ENCODE measurements around the gene KRT35. TPM values are rescaled to one million over a fixed set of nuclear protein-coding genes. Genes with fewer than 3 reads are reported as not detected.

KRT35 gene
- total and polyA plus RNA-seq, 2 experiments from 2014 or later: not detected

- Histone ChIP-seq H3K27ac (ENCODE audit: low read depth) (no peak overlapping the region), H3K79me2 (replicated peaks; ENCODE audit: insufficient read depth) (no peaks in the 10 kb centered on the region), H3K4me2 (no peak overlapping the region), H3K9me2 (ENCODE audit: insufficient read depth) (no peaks in the 10 kb centered on the region), H2AFZ (no peak overlapping the region), H3K27me3 (ENCODE audit: insufficient read depth) (no peaks in the 10 kb centered on the region), H4K20me1 (replicated peaks; ENCODE audit: insufficient read depth) (no peaks in the 10 kb centered on the region), H3F3A (replicated peaks; ENCODE audit: low read depth) (no peaks in the 10 kb centered on the region), H3K4me1 (ENCODE audit: insufficient read depth) (peaks cover under 1% of the 10 kb centered on the region; the same call in 1 of the 2 replicates), H3K4me3 (no peak overlapping the region), H3K36me3 (ENCODE audit: insufficient read depth) (no peaks in the 10 kb centered on the region; the same call in 1 of the 2 replicates)
- Mint-ChIP-seq H3K27me3 (ENCODE audit: insufficient read depth, low read depth, poor library complexity) (peaks cover 3% of the 10 kb centered on the region), H3K36me3 (ENCODE audit: low read depth) (no peaks in the 10 kb centered on the region), H3K4me3 (no peak overlapping the region), H3K9me3 (no peaks in the 10 kb centered on the region), H3K27ac (no peak overlapping the region), H3K4me1 (no peaks in the 10 kb centered on the region)
- ATAC-seq (no peak), DNase-seq (ENCODE audit: low spot score) (no peak)
- TF ChIP-seq EZH2phosphoT487 (IDR thresholded peaks at IDR 0.05; ENCODE audit: unreplicated experiment): no peak
- no peak for TF ChIP-seq CREB1 (CRISPR knock-in tag; IDR thresholded peaks at IDR 0.05; ENCODE audit: low read depth)
- TF ChIP-seq POLR2AphosphoS5 (IDR thresholded peaks at IDR 0.05; ENCODE audit: low read depth): no peak
- no peak for TF ChIP-seq CTCF (conservative IDR thresholded peaks at IDR 0.05; ENCODE audit: low read depth in 2 of 2)
- TF ChIP-seq NANOG (IDR thresholded peaks at IDR 0.05; ENCODE audit: borderline replicate concordance): no peak
- TF ChIP-seq STAT1 (IDR thresholded peaks at IDR 0.05; ENCODE audit: unreplicated experiment): no peak
- no peak for TF ChIP-seq ZNF462 (CRISPR knock-in tag; IDR thresholded peaks at IDR 0.05)
- TF ChIP-seq ZNF114 (CRISPR knock-in tag; IDR thresholded peaks at IDR 0.05): no peak
- no peak for TF ChIP-seq JUNB (IDR thresholded peaks at IDR 0.05; ENCODE audit: unreplicated experiment)
- TF ChIP-seq EZH2 (IDR thresholded peaks at IDR 0.05; ENCODE audit: low read depth, unreplicated experiment): no peak
- TF ChIP-seq ETS1 (IDR thresholded peaks at IDR 0.05): no peak
- no peak for TF ChIP-seq REST (IDR thresholded peaks at IDR 0.05; ENCODE audit: unreplicated experiment)
- TF ChIP-seq ZNF331 (CRISPR knock-in tag; IDR thresholded peaks at IDR 0.05; ENCODE audit: low read depth): no peak
Measured at GRCh38 chr17:41434005-41434404, 46.9 kb downstream of the KRT35 start.

All from GM23338 (cell line).